HepG2 (cell line): Measurements from ENCODE around the gene SBK3. TPM values are rescaled to one million over a fixed set of nuclear protein-coding genes. Genes with fewer than 3 reads are reported as not detected.

Experiments used
- BCLAF1 ChIP-seq: fragments of 450-650 bp; IDR thresholded peaks from 2 replicates; pipeline ENCODE4 v1.6.1; 2017; ENCODE audit warnings: mild to moderate bottlenecking
- CEBPG ChIP-seq: IDR thresholded peaks from 2 replicates; pipeline ENCODE4 v1.6.1; 2016
- FOXC1 ChIP-seq: sonication (generic); formaldehyde crosslinking; IDR thresholded peaks from 2 replicates; pipeline ENCODE4 v1.8.0; 2022; ENCODE audit warnings: mild to moderate bottlenecking, missing genetic modification reagents, borderline replicate concordance
- GFI1 ChIP-seq: sonication (generic); formaldehyde crosslinking; IDR thresholded peaks from 2 replicates; pipeline ENCODE4 v1.5.0; 2020; ENCODE audit warnings: missing genetic modification reagents, mild to moderate bottlenecking, borderline replicate concordance
- HOXD1 ChIP-seq: sonication (generic); formaldehyde crosslinking; IDR thresholded peaks from 2 replicates; pipeline ENCODE4 v1.5.0; 2020; ENCODE audit warnings: missing genetic modification reagents
- NFAT5 ChIP-seq: sonication (generic); formaldehyde crosslinking; IDR thresholded peaks from 2 replicates; pipeline ENCODE4 v1.4.0; 2020; ENCODE audit warnings: missing genetic modification reagents
- NFRKB ChIP-seq: fragments of 450-650 bp; IDR thresholded peaks from 2 replicates; pipeline ENCODE4 v1.6.1; 2017
- PCBP2 ChIP-seq: fragments of 200-400 bp; formaldehyde crosslinking; optimal IDR thresholded peaks from 2 replicates; pipeline ENCODE3; 2018; ENCODE audit warnings: low read length, low read depth; ENCODE audit not compliant: poor library complexity, severe bottlenecking
- REL ChIP-seq: sonication (generic); formaldehyde crosslinking; conservative IDR thresholded peaks from 2 replicates; pipeline ENCODE4 v1.8.0; 2022; ENCODE audit warnings: mild to moderate bottlenecking, missing genetic modification reagents, moderate library complexity
- SIN3B ChIP-seq: fragments of 150-350 bp; IDR thresholded peaks from 2 replicates; pipeline ENCODE4 v1.6.1; 2014; ENCODE audit warnings: low read length
- ZFP37 ChIP-seq: sonication (generic); formaldehyde crosslinking; IDR thresholded peaks from 2 replicates; pipeline ENCODE4 v1.4.0; 2020; ENCODE audit warnings: missing genetic modification reagents, borderline replicate concordance
- ZFP91 ChIP-seq: sonication (generic); formaldehyde crosslinking; IDR thresholded peaks from 2 replicates; pipeline ENCODE4 v1.9.0; 2022; ENCODE audit warnings: missing genetic modification reagents, mild to moderate bottlenecking, borderline replicate concordance
- ZNF160 ChIP-seq: sonication (generic); formaldehyde crosslinking; IDR thresholded peaks from 2 replicates; pipeline ENCODE4 v1.8.0; 2022; ENCODE audit warnings: mild to moderate bottlenecking, inconsistent platforms, missing genetic modification reagents
- ZNF24 ChIP-seq: fragments of 450-650 bp; IDR thresholded peaks from 2 replicates; pipeline ENCODE4 v1.6.1; 2017; ENCODE audit warnings: antibody characterized with exemption, mild to moderate bottlenecking
- ZNF30 ChIP-seq: sonication (generic); formaldehyde crosslinking; IDR thresholded peaks from 2 replicates; pipeline ENCODE4 v1.5.0; 2020; ENCODE audit warnings: mild to moderate bottlenecking, missing genetic modification reagents
- polyA plus RNA-seq, 8 experiments: library from polyadenylated mRNA; depleted of rRNA in 3 of 8; stranded (reverse) in 7 of 8; unstranded in 1 of 8; fragments of >200 nt; fragmentation: Illumina TruSeq in 4 of 8; extraction: Trizol in 4 of 8; gene quantifications; 2 replicates each; pipeline versions ENCODE4 v1.2.1 to v1.2.3, GENCODE V29; 2011 to 2016; ENCODE audit warnings: low read depth in 4 of 8, missing spikeins in 1 of 8, mixed read lengths in 1 of 8; ENCODE audit not compliant: insufficient read depth in 1 of 8
- total RNA-seq, 5 experiments: library from RNA; depleted of rRNA; stranded (reverse); fragments of >200 nt; fragmentation: Illumina TruSeq; extraction: Trizol; gene quantifications; 2 replicates each; pipeline ENCODE4 v1.2.3, GENCODE V29; 2016; ENCODE audit warnings: low read depth in 1 of 5
- TF ChIP-seq, protein P1 (sequence below): sonication (generic); formaldehyde crosslinking; IDR thresholded peaks from 2 replicates; pipeline ENCODE4 v1.5.0; 2020; ENCODE audit warnings: mild to moderate bottlenecking, missing genetic modification reagents
- TF ChIP-seq, protein P2 (sequence below): IDR thresholded peaks from 2 replicates; pipeline ENCODE4 v1.6.1; 2016

Gene SBK3
- total and polyA plus RNA-seq, 2 of the 13 experiments (the other 11 are each of a cell fraction or from before 2014, with no cell fraction given): 0.66 to 0.77 TPM

DNA sequence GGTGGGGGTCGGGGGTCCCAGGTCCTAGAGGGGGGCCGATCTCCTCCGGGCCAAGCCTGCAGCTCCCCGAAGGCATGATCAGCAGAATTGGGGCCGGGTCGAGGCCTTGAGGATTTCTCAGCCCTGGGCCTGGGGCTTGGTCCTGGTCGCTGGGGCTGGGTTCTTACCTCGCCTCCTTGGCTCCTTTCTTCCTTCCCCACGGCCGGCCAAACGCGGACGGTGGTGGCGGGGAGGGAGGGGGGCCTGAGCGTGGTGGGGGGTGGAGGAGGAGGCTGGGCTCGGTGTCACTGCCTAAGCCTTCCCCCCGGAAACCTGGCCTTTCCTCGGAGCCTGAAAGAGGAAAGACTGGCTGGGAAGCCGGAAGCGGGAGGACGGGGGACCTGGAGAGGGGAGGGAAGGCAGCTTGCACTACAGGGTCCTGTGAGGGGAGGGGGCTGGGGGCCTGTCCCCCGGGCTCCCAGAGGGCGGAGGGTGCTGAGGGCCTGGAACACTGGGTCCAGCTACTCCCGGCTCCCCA, 35.3 kb upstream of the SBK3 start, which contains the start of gene ZNF579 (continued):
- TF ChIP-seq ZNF30 (CRISPR knock-in tag) (no peak), ZNF24 (peak; percentile 68; the same call in 1 of the 2 replicates), FOXC1 (CRISPR knock-in tag) (no peak), SIN3B (no peak), HOXD1 (CRISPR knock-in tag) (0 out of 2 replicates have a peak, but pooled peaks have one; percentile 53), REL (CRISPR knock-in tag) (no peak), CEBPG (no peak), PCBP2 (no peak), ZFP91 (peak; percentile 49; the same call in 1 of the 2 replicates), GFI1 (no peak), BCLAF1 (no peak), NFRKB (no peak), ZFP37 (CRISPR knock-in tag) (no peak), NFAT5 (CRISPR knock-in tag) (no peak), ZNF160 (no peak)
- TF ChIP-seq, protein P1, sequence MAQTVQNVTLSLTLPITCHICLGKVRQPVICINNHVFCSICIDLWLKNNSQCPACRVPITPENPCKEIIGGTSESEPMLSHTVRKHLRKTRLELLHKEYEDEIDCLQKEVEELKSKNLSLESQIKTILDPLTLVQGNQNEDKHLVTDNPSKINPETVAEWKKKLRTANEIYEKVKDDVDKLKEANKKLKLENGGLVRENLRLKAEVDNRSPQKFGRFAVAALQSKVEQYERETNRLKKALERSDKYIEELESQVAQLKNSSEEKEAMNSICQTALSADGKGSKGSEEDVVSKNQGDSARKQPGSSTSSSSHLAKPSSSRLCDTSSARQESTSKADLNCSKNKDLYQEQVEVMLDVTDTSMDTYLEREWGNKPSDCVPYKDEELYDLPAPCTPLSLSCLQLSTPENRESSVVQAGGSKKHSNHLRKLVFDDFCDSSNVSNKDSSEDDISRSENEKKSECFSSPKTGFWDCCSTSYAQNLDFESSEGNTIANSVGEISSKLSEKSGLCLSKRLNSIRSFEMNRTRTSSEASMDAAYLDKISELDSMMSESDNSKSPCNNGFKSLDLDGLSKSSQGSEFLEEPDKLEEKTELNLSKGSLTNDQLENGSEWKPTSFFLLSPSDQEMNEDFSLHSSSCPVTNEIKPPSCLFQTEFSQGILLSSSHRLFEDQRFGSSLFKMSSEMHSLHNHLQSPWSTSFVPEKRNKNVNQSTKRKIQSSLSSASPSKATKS (CRISPR knock-in tag): no peak
- TF ChIP-seq, protein P2, sequence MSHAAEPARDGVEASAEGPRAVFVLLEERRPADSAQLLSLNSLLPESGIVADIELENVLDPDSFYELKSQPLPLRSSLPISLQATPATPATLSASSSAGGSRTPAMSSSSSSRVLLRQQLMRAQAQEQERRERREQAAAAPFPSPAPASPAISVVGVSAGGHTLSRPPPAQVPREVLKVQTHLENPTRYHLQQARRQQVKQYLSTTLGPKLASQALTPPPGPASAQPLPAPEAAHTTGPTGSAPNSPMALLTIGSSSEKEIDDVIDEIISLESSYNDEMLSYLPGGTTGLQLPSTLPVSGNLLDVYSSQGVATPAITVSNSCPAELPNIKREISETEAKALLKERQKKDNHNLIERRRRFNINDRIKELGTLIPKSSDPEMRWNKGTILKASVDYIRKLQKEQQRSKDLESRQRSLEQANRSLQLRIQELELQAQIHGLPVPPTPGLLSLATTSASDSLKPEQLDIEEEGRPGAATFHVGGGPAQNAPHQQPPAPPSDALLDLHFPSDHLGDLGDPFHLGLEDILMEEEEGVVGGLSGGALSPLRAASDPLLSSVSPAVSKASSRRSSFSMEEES: no peak; the same call in 1 of the 2 replicates
